GOT3 (cell line): ENCODE data around the gene KIAA1671.
"Not testable (repeated sequence)": the region's sequence is repeated elsewhere in the genome, so short reads cannot be mapped to it uniquely, and the experiment has no call there.

Experiments used
- DNase-seq: peaks from one replicate; lab custom pipeline; 2025; ENCODE audit warnings: mixed read lengths; lab: John Stamatoyannopoulos, UW

Gene KIAA1671

GRCh38 chr22:24951942-24952836, at the start of gene KIAA1671:
KIAA1671 (plus strand) TSS chr22:24952716; CDS start chr22:25028000, 75,284 bp downstream.
- peak; percentile 33 for DNase-seq

DNA sequence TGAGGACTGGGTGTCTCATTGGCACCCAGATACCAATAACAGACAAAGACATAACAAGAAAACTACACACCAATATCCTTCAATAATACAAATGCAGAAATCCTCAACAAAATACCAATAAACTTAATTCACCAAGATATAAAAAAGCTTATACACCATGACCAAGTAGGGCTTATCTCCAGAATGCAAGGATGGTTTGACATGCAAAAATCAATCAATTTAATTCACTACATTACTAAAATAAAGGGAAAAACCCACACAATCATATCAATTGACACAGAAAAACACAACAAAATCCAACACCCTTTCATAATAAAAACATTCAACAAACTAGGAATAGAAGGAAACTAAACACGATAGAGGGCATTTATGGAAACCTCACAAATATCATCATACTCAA, 46.6 kb upstream of the KIAA1671 start:
- no peak for DNase-seq

- not testable (repeated sequence) for DNase-seq
These were observed 45.4 kb upstream of the KIAA1671 start for GRCh38 chr22:24907101-24907500.

GRCh38 chr22:24920029-24920428, 32.5 kb upstream of the KIAA1671 start:
- no peak for DNase-seq

DNA sequence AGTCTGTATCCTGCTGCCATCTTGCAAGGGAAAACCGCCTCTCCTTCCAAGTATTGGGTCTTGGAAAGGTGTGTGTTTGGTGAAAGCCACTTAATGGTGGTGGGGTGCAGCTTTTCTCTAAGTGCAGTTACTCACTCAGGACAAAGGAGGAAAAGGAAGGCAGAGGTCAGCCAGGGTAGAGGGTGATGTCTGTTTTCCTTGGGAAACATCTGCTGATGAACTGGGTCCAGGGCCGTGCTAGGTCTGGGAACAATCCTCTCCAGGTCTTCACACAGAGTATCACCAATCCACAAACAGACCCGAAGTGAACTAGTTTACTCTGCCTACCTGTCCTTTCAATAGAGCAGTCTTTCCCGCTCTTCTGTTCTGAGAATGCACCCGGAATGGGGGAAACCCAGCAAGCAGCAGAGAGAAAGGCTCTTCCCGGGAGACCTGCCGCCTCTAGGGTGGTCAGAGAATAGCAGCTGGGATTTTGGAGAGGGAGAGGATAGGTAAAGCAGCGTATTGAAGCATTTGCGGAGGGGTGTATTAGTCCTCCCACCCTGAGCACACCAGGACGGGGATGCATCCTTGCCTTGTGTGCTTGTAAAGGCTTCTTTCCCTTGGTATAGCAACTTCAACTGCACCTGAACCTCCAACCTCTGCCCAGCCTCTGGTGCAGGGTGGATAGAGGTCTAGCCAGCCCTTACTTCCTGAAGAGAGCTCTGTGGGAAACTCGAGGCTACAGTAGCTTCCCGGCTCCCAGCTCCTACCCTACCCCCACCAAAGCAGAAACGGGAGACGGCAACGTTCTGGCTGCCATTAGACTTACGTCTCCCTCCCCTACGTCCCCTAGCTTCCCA, 26.7 kb upstream of the KIAA1671 start:
- DNase-seq = no peak

GRCh38 chr22:24926428-24926725, 26.1 kb upstream of the KIAA1671 start:
- DNase-seq = no peak

- no peak for DNase-seq
These were observed 25.5 kb upstream of the KIAA1671 start for GRCh38 chr22:24926849-24927579.

DNA sequence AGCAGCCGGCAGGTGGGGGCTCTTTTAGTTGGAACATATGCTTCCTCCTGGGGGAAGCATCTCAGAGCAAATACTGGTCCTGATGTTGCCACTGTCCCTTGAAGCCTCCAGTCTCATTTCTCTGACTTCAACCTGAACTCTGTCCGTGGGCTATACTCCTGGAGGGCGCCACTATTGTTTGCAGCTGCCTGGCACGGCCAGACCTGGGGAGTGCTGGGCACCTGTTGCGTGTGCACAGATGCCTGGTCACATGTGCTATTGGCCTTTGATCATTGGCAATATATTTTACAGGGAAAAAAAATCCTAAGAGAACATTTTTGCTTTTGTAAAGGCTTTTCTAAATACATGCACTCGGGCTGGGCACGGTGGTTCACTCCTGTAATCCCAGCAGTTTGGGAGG, 24.2 kb upstream of the KIAA1671 start:
- no peak for DNase-seq

GRCh38 chr22:24930678-24931077, 21.8 kb upstream of the KIAA1671 start:
- DNase-seq = no peak

DNA sequence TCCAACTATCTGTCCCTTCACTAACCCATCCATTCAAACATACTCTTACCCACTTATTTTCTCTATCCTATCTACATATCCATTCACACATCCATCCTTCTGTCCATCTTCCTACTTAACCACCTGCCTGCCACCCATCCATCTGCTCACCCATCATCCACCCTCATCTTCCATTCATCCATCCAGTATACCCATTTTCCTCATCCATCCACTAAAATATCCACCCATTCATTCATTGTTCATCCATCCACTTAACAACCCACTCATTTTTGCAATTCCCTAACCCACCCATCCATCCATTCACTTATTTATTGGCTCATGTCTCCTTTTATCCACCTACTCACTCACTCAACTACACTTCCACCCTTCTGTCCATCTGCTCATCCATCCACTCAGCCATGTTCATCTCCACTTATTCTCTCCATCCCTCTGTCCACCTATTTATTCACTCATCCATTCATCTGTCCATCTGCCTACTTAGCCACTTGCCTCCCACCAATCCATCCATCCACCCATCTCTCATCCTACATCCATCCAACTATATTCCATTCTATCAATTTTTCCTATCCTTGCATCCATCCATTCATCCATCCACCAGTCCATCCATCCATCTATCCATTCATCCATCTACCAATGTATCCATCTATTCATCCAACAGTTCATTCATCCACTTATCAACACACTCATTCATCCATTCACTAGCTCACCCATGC, 16.6 kb upstream of the KIAA1671 start:
- no peak for DNase-seq

DNA sequence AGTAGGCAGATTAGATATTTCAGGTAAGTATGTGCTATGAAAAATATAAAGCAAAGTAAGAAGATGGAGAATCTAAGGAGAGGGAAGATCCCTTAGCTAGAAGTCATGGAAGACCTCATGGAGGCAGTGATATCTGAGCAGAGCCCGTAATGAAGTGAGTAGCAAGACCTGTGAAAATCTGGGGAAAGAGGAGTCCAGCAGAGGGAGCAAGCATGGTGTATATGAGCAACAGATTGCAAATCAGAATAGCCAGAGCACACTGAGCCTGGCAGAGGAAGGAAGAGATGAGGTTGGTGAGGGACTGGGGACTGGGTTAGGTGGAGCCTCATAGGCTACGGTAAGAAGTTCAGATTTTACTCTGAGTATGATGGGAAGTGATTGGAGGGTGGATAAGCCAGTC, 15.4 kb upstream of the KIAA1671 start:
- no peak for DNase-seq

GRCh38 chr22:24938741-24939341, 13.7 kb upstream of the KIAA1671 start:
- no peak for DNase-seq

DNA sequence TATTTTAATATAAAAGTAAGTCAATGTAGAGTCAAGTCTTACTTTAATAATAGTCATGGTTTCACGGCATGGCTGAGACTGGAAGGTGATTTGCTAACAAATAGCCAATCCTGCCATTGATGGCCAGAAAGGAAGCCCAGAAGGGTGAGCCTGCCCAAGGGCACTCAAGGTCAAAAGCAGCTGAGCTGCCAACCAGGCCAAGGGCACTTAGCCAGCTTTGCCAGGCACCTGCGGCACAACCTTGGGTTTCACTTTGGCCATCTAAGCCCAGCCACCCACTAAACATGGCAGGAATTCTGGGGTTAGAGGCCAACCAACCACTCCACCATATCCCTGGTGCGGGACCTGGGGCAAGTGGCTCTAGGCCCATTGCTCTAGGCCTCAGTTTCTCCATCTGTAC, 10.2 kb upstream of the KIAA1671 start:
- no peak for DNase-seq

DNA sequence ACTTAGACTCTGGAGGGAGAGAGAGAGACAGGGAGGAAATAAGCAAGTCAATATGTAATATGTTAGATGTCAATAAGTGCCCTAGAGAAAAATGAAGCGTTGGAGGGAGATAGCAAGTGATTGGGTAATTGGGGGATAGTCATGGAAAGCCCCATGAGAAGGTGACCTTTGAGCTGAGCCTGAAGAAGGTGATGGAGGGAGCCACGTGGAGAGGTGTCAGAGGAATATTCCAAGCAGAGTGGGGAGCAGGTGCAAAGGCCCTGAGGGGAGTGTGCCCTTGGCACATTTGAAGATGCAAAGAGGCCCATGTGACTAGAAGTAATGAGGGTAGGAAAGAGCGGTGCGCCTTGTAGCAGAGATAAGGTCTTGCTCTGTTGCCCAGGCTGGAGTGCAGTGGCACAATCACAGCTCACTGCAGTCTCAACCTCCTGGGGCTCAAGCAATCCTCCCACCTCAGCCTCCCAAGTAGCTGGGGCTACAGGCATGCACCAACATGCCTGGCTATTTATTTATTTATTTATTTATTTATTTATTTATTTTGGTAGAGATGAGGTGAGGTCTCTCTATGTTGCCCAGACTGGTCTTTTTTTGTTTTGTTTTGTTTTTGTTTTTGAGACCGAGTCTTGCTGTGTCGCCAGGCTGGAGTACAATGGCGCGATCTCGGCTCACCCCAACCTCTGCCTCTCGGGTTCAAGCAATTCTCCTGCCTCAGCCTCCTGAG, 8.1 kb upstream of the KIAA1671 start:
- DNase-seq = no peak

DNA sequence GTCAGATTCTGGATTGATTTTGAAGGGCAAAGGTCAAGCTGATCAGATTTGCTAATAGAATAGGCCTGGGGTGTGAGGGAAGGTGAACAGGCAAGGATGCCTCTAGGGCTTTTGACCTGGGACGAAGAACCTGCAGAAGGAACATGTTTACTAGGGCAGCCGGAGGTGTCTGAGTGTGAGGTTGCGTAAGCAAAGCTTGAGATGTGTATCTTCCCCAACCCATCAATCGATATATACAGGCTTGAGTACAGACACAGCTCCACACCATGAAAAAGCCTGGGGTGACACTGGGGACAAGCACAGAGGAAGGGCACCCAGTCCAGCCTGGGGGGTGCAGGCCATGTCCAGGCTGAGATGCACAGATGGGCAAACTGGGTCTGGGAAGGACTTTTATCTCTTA, 7.1 kb upstream of the KIAA1671 start:
- no peak for DNase-seq

DNA sequence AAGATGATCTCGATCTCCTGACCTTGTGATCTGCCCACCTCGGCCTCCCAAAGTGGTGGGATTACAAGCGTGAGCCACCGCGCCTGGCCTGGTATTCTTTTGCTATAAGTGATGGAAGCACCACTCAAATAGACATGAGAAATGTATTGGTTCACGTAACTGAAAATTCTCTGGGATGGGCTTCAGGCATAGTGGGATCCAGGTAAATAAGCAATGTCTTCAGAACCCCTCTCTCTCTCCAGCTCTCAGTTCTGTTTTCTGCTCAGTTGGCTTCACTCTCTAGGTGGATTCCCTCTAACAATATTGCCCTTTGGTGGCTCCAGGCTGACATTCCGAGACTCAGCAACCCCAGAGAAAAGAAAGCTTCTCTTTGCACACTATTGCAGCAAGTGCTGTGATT, 5.1 kb upstream of the KIAA1671 start:
- no peak for DNase-seq

- DNase-seq = no peak
These were observed 4.6 kb upstream of the KIAA1671 start for GRCh38 chr22:24947881-24948280.

GRCh38 chr22:24948356-24949202, 3.9 kb upstream of the KIAA1671 start:
- no peak for DNase-seq

DNA sequence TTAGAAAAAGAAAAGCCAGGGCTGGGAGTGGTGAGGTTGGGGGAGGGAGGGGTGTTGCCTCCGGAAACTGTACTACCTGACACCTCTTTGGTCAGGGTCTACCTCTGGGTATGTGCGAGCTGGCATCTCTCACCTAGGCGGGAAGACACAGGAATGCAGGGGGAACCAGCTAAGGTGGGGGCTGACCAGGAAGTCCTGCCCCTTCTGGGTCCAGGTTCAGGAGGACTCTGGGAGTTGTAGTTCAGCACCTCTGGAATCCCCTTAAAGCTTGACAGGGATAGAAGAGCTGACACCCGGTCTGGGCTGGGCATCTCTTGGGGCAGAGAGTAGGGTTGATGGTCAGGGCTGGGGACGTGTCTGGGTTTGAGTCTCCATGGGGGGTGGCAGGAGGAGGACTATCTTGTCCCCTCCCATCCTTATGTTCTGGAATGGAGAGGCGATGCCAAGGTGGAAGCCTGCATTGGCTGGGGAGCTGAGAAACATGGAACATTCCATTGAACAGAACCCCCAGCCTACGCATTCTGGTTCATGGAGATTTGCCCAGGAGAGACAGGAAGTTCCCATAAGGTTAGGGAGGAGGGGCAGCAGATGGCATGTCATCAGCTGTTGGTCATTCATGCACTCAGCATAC, 2.1 kb upstream of the KIAA1671 start:
- DNase-seq = no peak
